IMR-90 (cell line): ENCODE measurements around the gene CSF2RB. TPM values are rescaled to one million over a fixed set of nuclear protein-coding genes. Genes with fewer than 3 reads are reported as not detected.

ENCODE experiments used
- ATAC-seq: fragments of 200-7000 bp; cut with Tn5 transposase; 2 replicates; pipeline ENCODE4 v1.9.1; 2020; ENCODE audit warnings: low read depth, mild to moderate bottlenecking, moderate library complexity
- BruUV-seq: library from RNA; stranded (reverse); fragments of 400-500 nt; replicated peaks from 2 replicates; lab custom pipeline; 2021; lab: Mats Ljungman, UMichigan
- CTCF ChIA-PET: fragments of 300-600 bp; formaldehyde crosslinking; extraction: SDS; loops from one replicate; lab custom pipeline; 2021; ENCODE audit warnings: antibody characterized with exemption; lab: Yijun Ruan, JAX
- POLR2A ChIA-PET: fragments of 300-600 bp; sonication (Branson Sonifier 250); formaldehyde crosslinking; loops from one replicate; lab custom pipeline; 2022; ENCODE audit warnings: antibody characterized with exemption; ENCODE audit not compliant: unreplicated experiment; lab: Charles Lee
- DNase-seq: peaks from one replicate; pipeline ENCODE4 v3.0.0; 2013
- H2AFZ ChIP-seq: replicated peaks from 2 replicates; pipeline ENCODE3; 2013; ENCODE audit warnings: low read length, mild to moderate bottlenecking; ENCODE audit not compliant: poor library complexity
- H2AK5ac ChIP-seq: 2 replicates; pipeline ENCODE4 v1.6.1; 2013; ENCODE audit warnings: low read depth, low read length, inconsistent platforms
- H2AK9ac ChIP-seq: replicated peaks from 2 replicates; pipeline ENCODE3; 2013; ENCODE audit warnings: mild to moderate bottlenecking, low read depth, low read length, moderate library complexity; ENCODE audit not compliant: poor library complexity
- H2BK120ac ChIP-seq: 2 replicates; pipeline ENCODE4 v1.6.1; 2013; ENCODE audit warnings: low read depth, low read length, inconsistent platforms
- H2BK15ac ChIP-seq: 3 replicates; pipeline ENCODE4 v1.6.1; 2013; ENCODE audit warnings: low read depth, low read length, inconsistent platforms
- H2BK20ac ChIP-seq: 2 replicates; pipeline ENCODE4 v1.6.1; 2013; ENCODE audit warnings: low read depth, mild to moderate bottlenecking, inconsistent platforms, low read length, moderate library complexity
- H2BK5ac ChIP-seq: 2 replicates; pipeline ENCODE4 v1.6.1; 2013; ENCODE audit warnings: mild to moderate bottlenecking, low read depth, low read length, inconsistent platforms; ENCODE audit not compliant: poor library complexity, severe bottlenecking
- H3K14ac ChIP-seq: replicated peaks from 2 replicates; pipeline ENCODE4 v1.6.1; 2013; ENCODE audit warnings: low read depth, low read length, inconsistent platforms
- H3K18ac ChIP-seq: 2 replicates; pipeline ENCODE4 v1.6.1; 2013; ENCODE audit warnings: low read depth, low read length, control low read depth
- H3K23ac ChIP-seq: 2 replicates; pipeline ENCODE4 v1.6.1; 2013; ENCODE audit warnings: low read depth, low read length, inconsistent platforms
- H3K27ac ChIP-seq: 2 replicates; pipeline ENCODE4 v1.5.1; 2013; ENCODE audit warnings: mild to moderate bottlenecking, control low read depth, low read length; ENCODE audit not compliant: insufficient read depth
- H3K27me3 ChIP-seq: 2 replicates; pipeline ENCODE4 v1.6.1; 2013; ENCODE audit warnings: low read length; ENCODE audit not compliant: control insufficient read depth, insufficient read depth
- H3K36me3 ChIP-seq: 2 replicates; pipeline ENCODE4 v1.6.1; 2013; ENCODE audit warnings: low read length, mixed read lengths; ENCODE audit not compliant: control insufficient read depth, insufficient read depth
- H3K4ac ChIP-seq: 2 replicates; pipeline ENCODE4 v1.6.1; 2013; ENCODE audit warnings: low read depth, low read length, inconsistent platforms
- H3K4me1 ChIP-seq: 2 replicates; pipeline ENCODE4 v1.6.1; 2013; ENCODE audit warnings: low read length, mixed read lengths; ENCODE audit not compliant: control insufficient read depth, insufficient read depth
- H3K4me2 ChIP-seq: 2 replicates; pipeline ENCODE4 v1.6.1; 2013; ENCODE audit warnings: low read depth, mild to moderate bottlenecking, control low read depth, low read length, moderate library complexity
- H3K4me3 ChIP-seq: 2 replicates; pipeline ENCODE4 v1.5.1; 2013; ENCODE audit warnings: low read depth, mild to moderate bottlenecking, control low read depth, low read length, moderate library complexity; ENCODE audit not compliant: insufficient read depth
- H3K56ac ChIP-seq: 2 replicates; pipeline ENCODE4 v1.6.1; 2013; ENCODE audit warnings: low read length, inconsistent platforms; ENCODE audit not compliant: insufficient read depth; ENCODE audit errors: extremely low read depth
- H3K79me1 ChIP-seq, 2 experiments: 2 replicates each; pipeline ENCODE4 v1.6.1; 2013; ENCODE audit warnings: low read length in 2 of 2, inconsistent platforms in 1 of 2, low read depth in 1 of 2
- H3K9ac ChIP-seq: 2 replicates; pipeline ENCODE4 v1.6.1; 2013; ENCODE audit warnings: low read depth, low read length, control low read depth
- H3K9me1 ChIP-seq: 2 replicates; pipeline ENCODE4 v1.6.1; 2013; ENCODE audit warnings: low read length, inconsistent platforms; ENCODE audit not compliant: insufficient read depth
- H3K9me3 ChIP-seq: 2 replicates; pipeline ENCODE4 v1.6.1; 2013; ENCODE audit warnings: low read length; ENCODE audit not compliant: control insufficient read depth, insufficient read depth
- H4K20me1 ChIP-seq: 2 replicates; pipeline ENCODE4 v1.6.1; 2013; ENCODE audit warnings: low read length, inconsistent platforms; ENCODE audit not compliant: insufficient read depth
- H4K5ac ChIP-seq: 2 replicates; pipeline ENCODE4 v1.6.1; 2013; ENCODE audit warnings: mild to moderate bottlenecking, low read depth, low read length, control low read depth
- H4K8ac ChIP-seq, 2 experiments: 2 replicates each; pipeline ENCODE4 v1.6.1; 2013; ENCODE audit warnings: low read depth in 2 of 2, low read length in 2 of 2, control low read depth in 1 of 2, inconsistent platforms in 1 of 2
- H4K91ac ChIP-seq: 2 replicates; pipeline ENCODE4 v1.6.1; 2013; ENCODE audit warnings: low read depth, low read length, inconsistent platforms; ENCODE audit not compliant: insufficient read depth
- CEBPB ChIP-seq: IDR thresholded peaks from 2 replicates; pipeline ENCODE4 v1.6.1; 2012; ENCODE audit warnings: low read depth, low read length, improper control_type of control experiment
- FOS ChIP-seq: fragments of 150-350 bp; IDR thresholded peaks from 2 replicates; pipeline ENCODE4 v1.6.1; 2016; ENCODE audit warnings: low read depth, low read length
- MXI1 ChIP-seq: IDR thresholded peaks from 2 replicates; pipeline ENCODE4 v1.6.1; 2012; ENCODE audit warnings: low read depth, mild to moderate bottlenecking, low read length, moderate library complexity, borderline replicate concordance
- NFE2L2 ChIP-seq: fragments of 150-350 bp; IDR thresholded peaks from 2 replicates; pipeline ENCODE4 v1.6.1; 2016; ENCODE audit warnings: low read depth, mild to moderate bottlenecking, low read length
- RAD21 ChIP-seq: IDR thresholded peaks from 2 replicates; pipeline ENCODE4 v1.6.1; 2012; ENCODE audit warnings: low read length, improper control_type of control experiment
- USF2 ChIP-seq: fragments of 150-350 bp; IDR thresholded peaks from 2 replicates; pipeline ENCODE4 v1.6.1; 2017; ENCODE audit warnings: mild to moderate bottlenecking, antibody characterized with exemption, low read length, low read depth
- WGBS, 2 experiments: methylation state at CpG; one replicate each; pipeline versions ENCODE4 v1.1.5 to v1.1.7; 2013; ENCODE audit warnings: missing lambda C conversion rate in 2 of 2; ENCODE audit not compliant: insufficient read length in 1 of 2; ENCODE audit errors: extremely low coverage in 2 of 2; 5-methylcytosine and 5-hydroxymethylcytosine counted together
- dilution Hi-C: fragments of 300-500 bp; cut with HindIII; formaldehyde crosslinking; loops from one replicate; pipeline ENCODE4 v1.14.3; 2018; ENCODE audit warnings: low sequenced_read_pairs; ENCODE audit not compliant: unreplicated experiment
- in situ Hi-C: fragments of 300-500 bp; cut with MboI; formaldehyde crosslinking; loops from 3 replicates; pipeline ENCODE4 v1.14.3; 2019; ENCODE audit warnings: low sequenced_read_pairs, inconsistent platforms, mixed read lengths
- intact Hi-C: fragments of 100-400 bp; cut with micrococcal nuclease; formaldehyde crosslinking; loops from 2 replicates; pipeline ENCODE4 v1.10.0; 2022
- polyA plus RNA-seq, 3 experiments: library from polyadenylated mRNA; depleted of rRNA; stranded (reverse); fragments of >200 nt; gene quantifications; 2 replicates each; pipeline ENCODE4 v1.2.3, GENCODE V29; 2012; ENCODE audit warnings: low replicate concordance in 1 of 3
- total RNA-seq: library from RNA; depleted of rRNA; stranded (reverse); fragments of >200 nt; gene quantifications from 2 replicates; pipeline ENCODE4 v1.2.3, GENCODE V29; 2012

Gene CSF2RB
- total and polyA plus RNA-seq, 2 of the 4 experiments (the other 2 are of a cell fraction) = not detected

GRCh38 chr22:36927671-36928070, 14.2 kb downstream of the CSF2RB start:
- POLR2A ChIA-PET = no interaction called here
- H3K27me3 ChIP-seq = peaks cover 50% of the 10 kb centered on the region

More at GRCh38 chr22:36927671-36928070, 14.2 kb downstream of the CSF2RB start:
- no peak overlapping the region for H3K9ac ChIP-seq
- no peak overlapping the region for H3K4ac ChIP-seq
- no peaks in the 10 kb centered on the region for H3K9me1 ChIP-seq
- no peak overlapping the region for H2BK120ac ChIP-seq
- no peak overlapping the region for H2AK9ac ChIP-seq
- intact Hi-C loops (no loop called here), dilution Hi-C loops (no loop called here), in situ Hi-C loops (no loop called here)
- H3K56ac ChIP-seq = no peak overlapping the region
- H3K4me3 ChIP-seq = no peak overlapping the region
- no peaks in the 10 kb centered on the region for H3K9me3 ChIP-seq
- H3K14ac ChIP-seq = no peak overlapping the region
- no peak overlapping the region for H2BK15ac ChIP-seq
- TF ChIP-seq RAD21 (no peak), NFE2L2 (no peak), CEBPB (no peak), MXI1 (no peak), FOS (no peak), USF2 (no peak)
- H4K20me1 ChIP-seq = no peaks in the 10 kb centered on the region
- CTCF ChIA-PET = no interaction called here
- H2AFZ ChIP-seq = no peak overlapping the region
- no peak overlapping the region for H2BK5ac ChIP-seq
- WGBS, 2 experiments = no CpG with 5 or more reads among the region's 3 CpGs
- no peak overlapping the region for H3K4me2 ChIP-seq
- no peak overlapping the region for H3K18ac ChIP-seq
- H3K23ac ChIP-seq = no peak overlapping the region
- no peak for DNase-seq
- H4K8ac ChIP-seq = no peak overlapping the region
- no peak overlapping the region for H4K5ac ChIP-seq
- no peak overlapping the region for H4K91ac ChIP-seq
- ATAC-seq = no peak
- no peak overlapping the region for H2BK20ac ChIP-seq
- no TSS peak for BruUV-seq
- no peak overlapping the region for H2AK5ac ChIP-seq
- H3K27ac ChIP-seq = no peak overlapping the region
- no peaks in the 10 kb centered on the region for H3K36me3 ChIP-seq
- no peaks in the 10 kb centered on the region for H3K79me1 ChIP-seq
- no peaks in the 10 kb centered on the region for H3K4me1 ChIP-seq
